Endothelial cell of umbilical vein (primary cell): Measurements from ENCODE around the gene TRMT112. TPM values are rescaled to one million over a fixed set of nuclear protein-coding genes. Genes with fewer than 3 reads are reported as not detected.

Experiments
- BruUV-seq: library from RNA; stranded (reverse); fragments of 400-500 nt; replicated peaks from 2 replicates; lab custom pipeline; 2021; lab: Mats Ljungman, UMichigan
- CTCF ChIA-PET: fragments of 300-600, 350-600 bp; sonication (Branson Sonifier 250); formaldehyde crosslinking; loops from one replicate; lab custom pipeline; 2021; ENCODE audit warnings: antibody characterized with exemption, inconsistent platforms; lab: Charles Lee
- POLR2A ChIA-PET: fragments of 300-600, 350-600 bp; sonication (Branson Sonifier 250); formaldehyde crosslinking; loops from one replicate; lab custom pipeline; 2021; ENCODE audit warnings: antibody characterized with exemption, inconsistent platforms; lab: Charles Lee
- DNase-seq: peaks from one replicate; pipeline ENCODE4 v3.0.0-alpha.2; 2011; ENCODE audit warnings: low read depth, low spot score
- FAIRE-seq: peaks from 2 replicates; lab custom pipeline; 2011; peaks lifted over from hg19 to GRCh38; lab: Jason Lieb, UNC
- H2AFZ ChIP-seq: 2 replicates; pipeline ENCODE4 v1.6.0; 2012; ENCODE audit warnings: low read depth, low read length, control low read depth, inconsistent platforms
- H3K27ac ChIP-seq: 2 replicates; pipeline ENCODE4 v1.5.1; 2011; ENCODE audit warnings: low read depth, mild to moderate bottlenecking, control low read depth, low read length, moderate library complexity; ENCODE audit not compliant: insufficient read depth
- H3K27me3 ChIP-seq, 2 experiments: 2 replicates each; pipeline versions ENCODE4 v1.6.0 to v1.6.1; 2011; ENCODE audit warnings: low read length in 2 of 2, mixed read lengths in 1 of 2; ENCODE audit not compliant: control insufficient read depth in 2 of 2, insufficient read depth in 2 of 2
- H3K36me3 ChIP-seq, 2 experiments: 2 replicates in 1 of 2; 3 replicates in 1 of 2; pipeline ENCODE4 v1.5.1; 2011; ENCODE audit warnings: low read length in 2 of 2, mild to moderate bottlenecking in 1 of 2, moderate library complexity in 1 of 2; ENCODE audit not compliant: control insufficient read depth in 2 of 2, insufficient read depth in 2 of 2; ENCODE audit errors: extremely low read depth in 1 of 2
- H3K4me1 ChIP-seq: 3 replicates; pipeline ENCODE4 v1.5.1; 2011; ENCODE audit warnings: mild to moderate bottlenecking, low read length; ENCODE audit not compliant: control insufficient read depth, insufficient read depth; ENCODE audit errors: extremely low read depth
- H3K4me2 ChIP-seq: 2 replicates; pipeline ENCODE4 v1.6.1; 2011; ENCODE audit warnings: low read length, control low read depth, mixed read lengths; ENCODE audit not compliant: insufficient read depth
- H3K4me3 ChIP-seq, 3 experiments: fragments of 200-600 bp in 1 of 3; sonication (generic), shearing (Covaris generic) in 1 of 3; replicated peaks in 1 of 3; 2 replicates each; pipeline ENCODE4 v1.5.1; 2011 to 2016; ENCODE audit warnings: control low read depth in 3 of 3, low read length in 3 of 3, mild to moderate bottlenecking in 2 of 3, inconsistent platforms in 1 of 3, low read depth in 1 of 3, moderate library complexity in 1 of 3; ENCODE audit not compliant: insufficient read depth in 1 of 3
- H3K79me2 ChIP-seq: 2 replicates; pipeline ENCODE4 v1.6.0; 2012; ENCODE audit warnings: low read length, inconsistent platforms; ENCODE audit not compliant: control insufficient read depth, insufficient read depth
- H3K9ac ChIP-seq: replicated peaks from 2 replicates; pipeline ENCODE3; 2011; ENCODE audit warnings: low read length, control low read depth; ENCODE audit not compliant: insufficient read depth; ENCODE audit errors: extremely low read depth
- H3K9me1 ChIP-seq: replicated peaks from 3 replicates; pipeline ENCODE4 v1.6.0; 2011; ENCODE audit warnings: mild to moderate bottlenecking, low read length; ENCODE audit not compliant: control insufficient read depth, insufficient read depth; ENCODE audit errors: extremely low read depth
- H3K9me3 ChIP-seq: replicated peaks from 2 replicates; pipeline ENCODE4 v1.5.1; 2012; ENCODE audit warnings: low read length, inconsistent platforms; ENCODE audit not compliant: control insufficient read depth, insufficient read depth
- H4K20me1 ChIP-seq: replicated peaks from 2 replicates; pipeline ENCODE3; 2011; ENCODE audit warnings: mild to moderate bottlenecking, low read length; ENCODE audit not compliant: control insufficient read depth, insufficient read depth; ENCODE audit errors: extremely low read depth
- CTCF ChIP-seq, 2 donors: IDR thresholded peaks; 1 replicate in 1 of 2; 2 replicates in 1 of 2; pipeline ENCODE4 v1.5.1; 2011; ENCODE audit warnings: low read length in 2 of 2, mild to moderate bottlenecking in 2 of 2, moderate library complexity in 2 of 2, control low read depth in 1 of 2, inconsistent platforms in 1 of 2, low read depth in 1 of 2; ENCODE audit not compliant: insufficient read depth in 1 of 2; ENCODE audit errors: extremely low read depth in 1 of 2
- EZH2 ChIP-seq: IDR thresholded peaks from 2 replicates; pipeline ENCODE4 v1.6.1; 2012; ENCODE audit warnings: borderline replicate concordance, low read depth, mild to moderate bottlenecking, moderate library complexity, low read length, inconsistent platforms; ENCODE audit not compliant: severe bottlenecking
- FOS ChIP-seq: IDR thresholded peaks from 2 replicates; pipeline ENCODE4 v1.6.1; 2011; ENCODE audit warnings: mild to moderate bottlenecking, low read length, moderate library complexity, borderline replicate concordance; ENCODE audit not compliant: insufficient read depth
- GATA2 ChIP-seq: IDR thresholded peaks from 2 replicates; pipeline ENCODE4 v1.7.0; 2011; ENCODE audit warnings: low read depth, mild to moderate bottlenecking, moderate library complexity, mixed read lengths, low read length; ENCODE audit not compliant: insufficient read length, insufficient read depth
- JUN ChIP-seq: IDR thresholded peaks from 2 replicates; pipeline ENCODE4 v1.6.1; 2011; ENCODE audit warnings: borderline replicate concordance, low read depth; ENCODE audit not compliant: insufficient read length, insufficient read depth
- MYC ChIP-seq: IDR thresholded peaks from one replicate; pipeline ENCODE4 v1.6.1; 2011; ENCODE audit warnings: mild to moderate bottlenecking, low read depth, low read length
- POLR2A ChIP-seq: IDR thresholded peaks from 2 replicates; pipeline ENCODE4 v1.6.1; 2012; ENCODE audit warnings: low read depth, mild to moderate bottlenecking, control low read depth, low read length
- POLR2AphosphoS5 ChIP-seq: IDR thresholded peaks from 2 replicates; pipeline ENCODE4 v1.6.1; 2012; ENCODE audit warnings: low read depth, mild to moderate bottlenecking, control low read depth, low read length, moderate library complexity; ENCODE audit not compliant: insufficient read depth
- dilution Hi-C: fragments of 300-500 bp; cut with MboI; formaldehyde crosslinking; loops from one replicate; pipeline ENCODE4 v1.15.0; 2019; ENCODE audit warnings: low sequenced_read_pairs; ENCODE audit not compliant: extremely low pct_ligation_motif_present
- intact Hi-C: fragments of 100-400 bp; cut with micrococcal nuclease; formaldehyde crosslinking; loops from one replicate; pipeline ENCODE4 v1.10.0; 2022
- polyA plus RNA-seq, 4 experiments: library from polyadenylated mRNA; depleted of rRNA in 3 of 4; stranded (reverse) in 3 of 4; unstranded in 1 of 4; fragments of >200 nt; gene quantifications; 2 replicates each; pipeline versions ENCODE4 v1.2.1 to v1.2.3, GENCODE V29; 2011 to 2012; ENCODE audit warnings: missing spikeins in 1 of 4
- total RNA-seq: library from RNA; stranded (reverse); gene quantifications from 2 replicates; pipeline ENCODE4 v1.2.3, GENCODE V29; 2021
- TF ChIP-seq, protein P1 (sequence below): IDR thresholded peaks from 2 replicates; pipeline ENCODE4 v1.6.1; 2011; ENCODE audit not compliant: insufficient read depth, insufficient read length

Gene TRMT112
- total and polyA plus RNA-seq, 2 donors (not counting 3 experiments of a cell fraction or from before 2014, with no cell fraction given): 195 to 575 TPM

DNA sequence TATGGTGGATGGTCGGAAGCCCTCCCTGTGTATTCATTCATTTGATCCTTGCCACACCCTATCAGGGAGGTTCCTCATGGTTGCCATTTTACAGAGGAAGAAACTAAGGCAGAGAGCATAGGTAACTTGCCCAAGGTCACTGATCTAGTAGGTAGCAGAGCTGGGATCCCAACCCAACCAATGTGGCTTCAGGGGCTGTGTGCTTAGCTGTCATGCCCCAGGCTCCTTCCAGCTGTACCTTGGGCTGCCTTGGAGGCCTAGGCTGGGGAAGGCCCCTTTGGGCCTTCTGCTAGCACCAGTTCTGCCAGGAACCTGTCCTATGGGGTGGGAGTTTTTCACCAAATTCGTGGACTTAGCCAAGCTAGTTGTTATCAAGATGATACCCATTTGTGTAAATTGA, 41.5 kb downstream of the TRMT112 start:
- no peak for DNase-seq
- CTCF ChIA-PET: interaction anchor here (1.3 to 4.4 kb wide), 2 partner anchors 25 to 79 kb away, joined by 3 to 20 read pairs; partner anchors contain the start of gene CATSPERZ
- intact Hi-C loops: no loop called here
- no peaks in the 10 kb centered on the region for H3K27me3 ChIP-seq
- POLR2A ChIA-PET: no interaction called here
- TF ChIP-seq CTCF (IDR thresholded peaks at IDR 0.05; ENCODE audit: extremely low read depth in 1 of 2, insufficient read depth in 1 of 2, low read depth in 1 of 2, low read length in 2 of 2) (no peak), MYC (no peak), JUN (no peak), EZH2 (no peak), GATA2 (no peak), POLR2AphosphoS5 (no peak), POLR2A (no peak), FOS (no peak)
- TF ChIP-seq, protein P1, sequence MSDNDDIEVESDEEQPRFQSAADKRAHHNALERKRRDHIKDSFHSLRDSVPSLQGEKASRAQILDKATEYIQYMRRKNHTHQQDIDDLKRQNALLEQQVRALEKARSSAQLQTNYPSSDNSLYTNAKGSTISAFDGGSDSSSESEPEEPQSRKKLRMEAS: no peak
- no peak overlapping the region for H3K27ac ChIP-seq
- peaks cover 4% of the 10 kb centered on the region for H3K4me1 ChIP-seq
- dilution Hi-C loops: no loop called here
- H3K79me2 ChIP-seq: no peaks in the 10 kb centered on the region
- H3K9ac ChIP-seq: no peak overlapping the region
- no peak overlapping the region for H2AFZ ChIP-seq
- no peak overlapping the region for H3K4me2 ChIP-seq
- H3K9me3 ChIP-seq: no peaks in the 10 kb centered on the region
- H3K9me1 ChIP-seq: no peaks in the 10 kb centered on the region
- FAIRE-seq: no peak
- no peak overlapping the region for H3K4me3 ChIP-seq
- H4K20me1 ChIP-seq: no peaks in the 10 kb centered on the region
- peaks cover 2 to 16% of the 10 kb centered on the region in 2 experiments for H3K36me3 ChIP-seq
- BruUV-seq: no TSS peak
